Measurements from ENCODE around the gene PSG1. TPM values are rescaled to one million over a fixed set of nuclear protein-coding genes. Genes with fewer than 3 reads are reported as not detected.
"Not testable (repeated sequence)": the region's sequence is repeated elsewhere in the genome, so short reads cannot be mapped to it uniquely, and the experiment has no call there.

The PSG1 gene
- total and polyA plus RNA-seq, 2 experiments from 2014 or later = not detected

GRCh38 chr19:42874901-42875813, 4.4 kb downstream of the PSG1 start:
- ATAC-seq; H3K4me2 ChIP-seq; H3K4me3 ChIP-seq; H3K9me2 ChIP-seq (ENCODE audit: insufficient read depth); H3K79me2 ChIP-seq (replicated peaks; ENCODE audit: insufficient read depth); H3F3A ChIP-seq (replicated peaks; ENCODE audit: low read depth); H4K20me1 ChIP-seq (replicated peaks; ENCODE audit: insufficient read depth); H2AFZ ChIP-seq; H3K4me1 ChIP-seq (ENCODE audit: insufficient read depth); DNase-seq (ENCODE audit: low spot score); H3K27ac ChIP-seq (ENCODE audit: low read depth); H3K27me3 ChIP-seq (ENCODE audit: insufficient read depth); H3K4me1 Mint-ChIP-seq; H3K36me3 ChIP-seq (ENCODE audit: insufficient read depth); H3K27ac Mint-ChIP-seq; H3K4me3 Mint-ChIP-seq; H3K27me3 Mint-ChIP-seq (ENCODE audit: insufficient read depth, low read depth, poor library complexity): not testable (repeated sequence)
- Mint-ChIP-seq H3K9me3 (peaks cover 100% of the 10 kb centered on the region), H3K36me3 (ENCODE audit: low read depth) (peaks cover 26% of the 10 kb centered on the region)

GRCh38 chr19:42874136-42874535, 5.4 kb downstream of the PSG1 start:
- not testable (repeated sequence) for H3F3A ChIP-seq (replicated peaks; ENCODE audit: low read depth); H3K4me3 Mint-ChIP-seq; H3K27ac Mint-ChIP-seq; ATAC-seq; H2AFZ ChIP-seq; H4K20me1 ChIP-seq (replicated peaks; ENCODE audit: insufficient read depth); H3K9me2 ChIP-seq (ENCODE audit: insufficient read depth); H3K36me3 ChIP-seq (ENCODE audit: insufficient read depth); H3K79me2 ChIP-seq (replicated peaks; ENCODE audit: insufficient read depth); H3K27me3 Mint-ChIP-seq (ENCODE audit: insufficient read depth, low read depth, poor library complexity); H3K27me3 ChIP-seq (ENCODE audit: insufficient read depth); H3K4me2 ChIP-seq; DNase-seq (ENCODE audit: low spot score); H3K4me1 ChIP-seq (ENCODE audit: insufficient read depth); H3K4me3 ChIP-seq; H3K4me1 Mint-ChIP-seq; H3K27ac ChIP-seq (ENCODE audit: low read depth)
- Mint-ChIP-seq H3K36me3 (ENCODE audit: low read depth) (peaks cover 28% of the 10 kb centered on the region), H3K9me3 (peaks cover 100% of the 10 kb centered on the region)

GRCh38 chr19:42872608-42873007, 6.9 kb downstream of the PSG1 start:
- no peak for ATAC-seq
- Histone ChIP-seq H3F3A (replicated peaks; ENCODE audit: low read depth) (no peaks in the 10 kb centered on the region), H3K79me2 (replicated peaks; ENCODE audit: insufficient read depth) (no peaks in the 10 kb centered on the region), H3K4me1 (ENCODE audit: insufficient read depth) (no peaks in the 10 kb centered on the region), H3K27me3 (ENCODE audit: insufficient read depth) (no peaks in the 10 kb centered on the region), H3K27ac (ENCODE audit: low read depth) (no peak overlapping the region), H3K9me2 (ENCODE audit: insufficient read depth) (no peaks in the 10 kb centered on the region), H2AFZ (no peak overlapping the region), H4K20me1 (replicated peaks; ENCODE audit: insufficient read depth) (no peaks in the 10 kb centered on the region), H3K36me3 (ENCODE audit: insufficient read depth) (no peaks in the 10 kb centered on the region), H3K4me2 (no peak overlapping the region), H3K4me3 (no peak overlapping the region)
- no peak for DNase-seq (ENCODE audit: low spot score)
- Mint-ChIP-seq H3K4me3 (no peak overlapping the region), H3K36me3 (ENCODE audit: low read depth) (peaks cover 27% of the 10 kb centered on the region), H3K9me3 (peaks cover 98% of the 10 kb centered on the region), H3K4me1 (no peaks in the 10 kb centered on the region), H3K27ac (no peak overlapping the region), H3K27me3 (ENCODE audit: insufficient read depth, low read depth, poor library complexity) (no peaks in the 10 kb centered on the region)
- TF ChIP-seq POLR2AphosphoS5 (IDR thresholded peaks at IDR 0.05; ENCODE audit: low read depth) = no peak
- TF ChIP-seq REST (IDR thresholded peaks at IDR 0.05; ENCODE audit: unreplicated experiment) = no peak
- no peak for TF ChIP-seq ZNF462 (CRISPR knock-in tag; IDR thresholded peaks at IDR 0.05)
